Kidney (tissue), 14 donors: ENCODE results near the gene EEFSEC. TPM values are rescaled to one million over a fixed set of nuclear protein-coding genes. Genes with fewer than 3 reads are reported as not detected.
A peak's percentile ranks its signal among the peaks of the same experiment; 100 is the strongest.

Experiments used
- DNase-seq, 5 donors: peaks; one replicate each; pipeline ENCODE4 v3.0.0-alpha.2; 2013 to 2020
- FAIRE-seq: peaks from 2 replicates; lab custom pipeline; 2012; peaks lifted over from hg19 to GRCh38; lab: Jason Lieb, UNC
- H3K27ac ChIP-seq, 2 donors: one replicate each; pipeline ENCODE4 v1.7.0; 2013; ENCODE audit warnings: low read depth in 2 of 2, low read length in 2 of 2, inconsistent platforms in 1 of 2
- H3K27me3 ChIP-seq: one replicate; pipeline ENCODE4 v1.7.1; 2013; ENCODE audit warnings: low read length, inconsistent platforms; ENCODE audit not compliant: control insufficient read depth, insufficient read depth
- H3K36me3 ChIP-seq, 3 donors: one replicate each; pipeline versions ENCODE4 v1.7.0 to v1.7.1; 2013; ENCODE audit warnings: low read length in 3 of 3, control low read depth in 1 of 3, inconsistent platforms in 1 of 3; ENCODE audit not compliant: insufficient read depth in 3 of 3, control insufficient read depth in 2 of 3
- H3K4me1 ChIP-seq, 3 donors: one replicate each; pipeline versions ENCODE4 v1.7.0 to v1.7.1; 2013; ENCODE audit warnings: low read length in 3 of 3, inconsistent platforms in 1 of 3, low read depth in 1 of 3; ENCODE audit not compliant: control insufficient read depth in 2 of 3, insufficient read depth in 2 of 3
- H3K4me3 ChIP-seq, 3 donors: one replicate each; pipeline versions ENCODE4 v1.7.0 to v1.8.1; 2013; ENCODE audit warnings: low read length in 3 of 3, control low read depth in 1 of 3, inconsistent platforms in 1 of 3
- H3K9ac ChIP-seq, 3 donors: one replicate each; pipeline versions ENCODE4 v1.7.0 to v1.7.1; 2013; ENCODE audit warnings: low read length in 3 of 3, control low read depth in 1 of 3, inconsistent platforms in 1 of 3
- H3K9me3 ChIP-seq, 3 donors: one replicate each; pipeline versions ENCODE4 v1.7.0 to v1.7.1; 2013; ENCODE audit warnings: low read length in 3 of 3, control low read depth in 1 of 3, inconsistent platforms in 1 of 3; ENCODE audit not compliant: control insufficient read depth in 2 of 3, insufficient read depth in 1 of 3
- intact Hi-C: fragments of 100-400 bp; cut with DNase I; formaldehyde crosslinking; loops from one replicate; pipeline ENCODE4 v1.11.1; 2022
- polyA plus RNA-seq: library from polyadenylated mRNA; stranded (reverse); fragments of 350-450 nt; fragmentation: Illumina TruSeq; extraction: RNeasy Lipid Tissue Mini Kit (QIAGEN cat#74804); gene quantifications from one replicate; pipeline ENCODE4 v1.2.3, GENCODE V29; 2014; ENCODE audit warnings: low read depth, low replicate concordance; ENCODE audit not compliant: insufficient read depth
- total RNA-seq: library from RNA; stranded (reverse); fragmentation: NEBNext Ultra II Directional; extraction: Animal tissue kit (Norgen Biotek cat#: 25700); gene quantifications from one replicate; pipeline ENCODE4 v1.2.1, GENCODE V29; 2021
- TF ChIP-seq, protein P1 (sequence below): IDR thresholded peaks from 3 replicates; pipeline ENCODE4 v1.5.1; 2012; ENCODE audit warnings: mild to moderate bottlenecking, moderate library complexity, borderline replicate concordance; ENCODE audit not compliant: insufficient read depth; ENCODE audit errors: extremely low read depth
- donor health status: control.
- donor health status: control.
- donor health status: control.
- donor health status: control.
- donor health status: control.
- donor health status: DM: yes; HTN: yes; CAD: no.
- donor health status: Normal renal cell carcinoma (clear cell type).

Gene EEFSEC
- total and polyA plus RNA-seq, 2 donors from 2014 or later = 15.2 to 23.2 TPM

DNA sequence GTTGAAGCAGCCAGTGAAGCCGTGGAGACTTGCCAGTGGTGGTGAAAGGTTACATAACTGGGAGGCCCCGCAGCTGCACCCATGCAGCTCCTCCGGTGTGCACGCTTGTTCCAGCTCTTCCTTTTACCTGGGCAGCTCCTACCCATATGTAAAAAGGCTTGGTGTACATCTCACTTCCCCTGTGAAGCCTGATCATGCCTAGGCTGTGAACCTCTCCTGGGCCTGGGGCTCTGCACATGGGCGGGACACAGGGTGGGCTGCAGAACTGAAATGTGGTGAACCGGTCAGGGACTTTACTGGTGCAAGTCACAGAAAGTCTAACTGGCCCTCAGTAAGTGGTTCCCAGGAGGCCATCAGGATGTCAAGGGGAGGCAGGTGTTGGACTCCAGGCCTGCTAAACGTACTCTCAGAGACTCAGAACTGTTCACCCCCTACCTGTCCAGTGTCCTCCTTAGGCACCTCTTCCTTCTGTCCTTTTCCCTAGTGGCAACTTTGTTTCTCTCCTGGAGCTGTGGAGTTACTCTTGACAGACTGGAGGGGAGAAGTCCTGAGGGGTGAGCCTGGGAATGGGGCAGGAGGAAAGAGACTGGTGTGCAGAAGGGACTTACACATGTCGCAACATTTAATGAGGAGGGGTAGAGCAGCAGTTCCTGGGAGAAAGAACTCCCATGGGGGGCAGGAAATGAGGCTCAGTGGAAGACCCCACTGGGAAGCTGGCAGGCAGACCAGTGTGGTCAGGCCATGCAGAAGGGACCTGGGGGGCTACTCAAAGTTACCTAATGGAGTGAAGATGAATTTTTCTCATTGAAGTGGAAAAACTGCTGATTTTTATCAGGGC, 148.1 kb downstream of the EEFSEC start:
- no peaks in the 10 kb centered on the region for H3K36me3 ChIP-seq

DNA sequence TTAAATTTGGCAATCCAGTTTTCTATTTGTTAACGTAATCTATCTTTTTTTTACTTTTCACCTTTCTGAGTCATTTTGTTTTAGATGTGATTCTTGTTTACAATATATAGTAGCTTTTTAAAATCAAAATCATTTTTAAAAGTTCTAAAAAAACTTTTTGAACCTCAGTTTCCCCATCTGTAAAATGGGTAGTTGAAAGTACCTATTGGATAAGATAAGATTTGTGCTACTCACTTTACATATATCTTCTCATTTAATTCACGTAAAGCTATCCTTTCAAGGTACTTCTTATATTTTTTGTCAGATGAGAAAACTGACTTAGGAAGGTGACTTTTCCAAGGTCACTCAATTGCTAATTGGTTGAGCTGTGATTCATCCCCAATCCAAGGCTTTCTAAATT, 153.2 kb downstream of the EEFSEC start:
- TF ChIP-seq, protein P1, sequence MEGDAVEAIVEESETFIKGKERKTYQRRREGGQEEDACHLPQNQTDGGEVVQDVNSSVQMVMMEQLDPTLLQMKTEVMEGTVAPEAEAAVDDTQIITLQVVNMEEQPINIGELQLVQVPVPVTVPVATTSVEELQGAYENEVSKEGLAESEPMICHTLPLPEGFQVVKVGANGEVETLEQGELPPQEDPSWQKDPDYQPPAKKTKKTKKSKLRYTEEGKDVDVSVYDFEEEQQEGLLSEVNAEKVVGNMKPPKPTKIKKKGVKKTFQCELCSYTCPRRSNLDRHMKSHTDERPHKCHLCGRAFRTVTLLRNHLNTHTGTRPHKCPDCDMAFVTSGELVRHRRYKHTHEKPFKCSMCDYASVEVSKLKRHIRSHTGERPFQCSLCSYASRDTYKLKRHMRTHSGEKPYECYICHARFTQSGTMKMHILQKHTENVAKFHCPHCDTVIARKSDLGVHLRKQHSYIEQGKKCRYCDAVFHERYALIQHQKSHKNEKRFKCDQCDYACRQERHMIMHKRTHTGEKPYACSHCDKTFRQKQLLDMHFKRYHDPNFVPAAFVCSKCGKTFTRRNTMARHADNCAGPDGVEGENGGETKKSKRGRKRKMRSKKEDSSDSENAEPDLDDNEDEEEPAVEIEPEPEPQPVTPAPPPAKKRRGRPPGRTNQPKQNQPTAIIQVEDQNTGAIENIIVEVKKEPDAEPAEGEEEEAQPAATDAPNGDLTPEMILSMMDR = no peak

More for the DNA sequence above, 148.1 kb downstream of the EEFSEC start:
- TF ChIP-seq, protein P1 = no peak
- Histone ChIP-seq H3K9me3 (no peaks in the 10 kb centered on the region), H3K4me1 (peaks cover 0 to 6% (median 2%) of the 10 kb centered on the region in 3 donors), H3K4me3 (no peak overlapping the region), H3K9ac (no peak overlapping the region), H3K27ac (no peak overlapping the region), H3K27me3 (no peaks in the 10 kb centered on the region)
- FAIRE-seq (no peak), DNase-seq (peak in 1 of 5 donors; percentile 19)
- intact Hi-C loops = no loop called here

DNA sequence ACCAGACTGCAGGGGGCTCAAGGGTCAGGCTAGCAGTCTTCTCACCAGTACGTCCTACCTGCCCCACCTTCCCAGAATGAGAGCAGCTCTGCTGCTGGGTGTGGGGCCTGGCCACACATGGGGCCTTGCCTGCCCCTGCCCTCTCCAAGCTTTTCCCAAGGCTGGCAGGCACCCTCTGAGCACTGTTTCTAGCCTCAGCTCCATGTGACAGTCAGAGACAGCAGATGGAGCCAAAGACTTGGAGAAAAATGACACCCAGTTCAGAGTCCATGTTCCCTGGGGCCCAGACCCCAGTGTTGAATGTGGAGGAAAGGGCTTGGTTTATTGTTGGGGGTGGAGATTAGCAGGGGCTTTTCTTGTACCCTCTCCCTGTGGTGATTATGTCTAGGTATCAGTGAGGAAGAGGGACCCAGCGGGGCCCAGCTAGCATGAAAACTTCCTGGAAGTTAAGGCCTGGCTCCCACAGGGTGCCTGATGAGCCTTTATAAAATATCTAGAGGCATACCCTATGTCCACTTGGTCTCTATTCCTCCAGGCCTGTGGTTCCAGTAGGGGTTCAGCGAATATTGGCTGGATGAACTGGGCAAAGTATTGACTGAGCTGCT, 153.8 kb downstream of the EEFSEC start:
- Histone ChIP-seq H3K9ac (no peak overlapping the region), H3K27me3 (no peaks in the 10 kb centered on the region), H3K4me3 (no peak overlapping the region), H3K4me1 (no peaks in the 10 kb centered on the region), H3K27ac (no peak overlapping the region), H3K9me3 (no peaks in the 10 kb centered on the region), H3K36me3 (no peaks in the 10 kb centered on the region)
- TF ChIP-seq, protein P1 = peak; percentile 36
- intact Hi-C loops = no loop called here
- peak in 3 of 5 donors; percentile 31 to 60 (median 41) for DNase-seq
- FAIRE-seq = no peak

More for the DNA sequence above, 153.2 kb downstream of the EEFSEC start:
- DNase-seq (no peak), FAIRE-seq (no peak)
- Histone ChIP-seq H3K36me3 (no peaks in the 10 kb centered on the region), H3K4me1 (no peaks in the 10 kb centered on the region), H3K4me3 (no peak overlapping the region), H3K9ac (no peak overlapping the region), H3K27ac (no peak overlapping the region), H3K9me3 (no peaks in the 10 kb centered on the region), H3K27me3 (no peaks in the 10 kb centered on the region)
- intact Hi-C loops = no loop called here
